Measurements from ENCODE around the gene IFIT1B. TPM values are rescaled to one million over a fixed set of nuclear protein-coding genes. Genes with fewer than 3 reads are reported as not detected.
A peak's percentile ranks its signal among the peaks of the same experiment; 100 is the strongest.
"Not testable (repeated sequence)": the region's sequence is repeated elsewhere in the genome, so short reads cannot be mapped to it uniquely, and the experiment has no call there.

The IFIT1B gene
- polyA plus RNA-seq, 1 donor (not counting 4 experiments of a cell fraction or from before 2014, with no cell fraction given): not detected

GRCh38 chr10:89330537-89331212, 47.2 kb upstream of the IFIT1B start:
- Histone ChIP-seq H3K4me1 (ENCODE audit: control insufficient read depth, extremely low read depth, insufficient read depth, low read length) (peaks cover 27% of the 10 kb centered on the region), H3K79me2 (ENCODE audit: control insufficient read depth, insufficient read depth, low read length) (peaks cover 4% of the 10 kb centered on the region)

GRCh38 chr10:89331487-89332122, 46.3 kb upstream of the IFIT1B start:
- H3K9me1 ChIP-seq (ENCODE audit: control insufficient read depth, extremely low read depth, insufficient read depth, low read length); H3K27me3 ChIP-seq (ENCODE audit: control insufficient read depth, extremely low read depth, insufficient read depth, low read length); FAIRE-seq; H3K9me3 ChIP-seq (ENCODE audit: control insufficient read depth, low read depth, low read length); dilution Hi-C loops (cut with MboI; ENCODE audit: extremely low pct_ligation_motif_present, low sequenced_read_pairs); H4K20me1 ChIP-seq (ENCODE audit: control insufficient read depth, extremely low read depth, insufficient read depth, low read length); H3K79me2 ChIP-seq (ENCODE audit: control insufficient read depth, insufficient read depth, low read length); H3K36me3 ChIP-seq (ENCODE audit: control insufficient read depth in 2 of 2, extremely low read depth in 1 of 2, insufficient read depth in 2 of 2, low read length in 2 of 2); DNase-seq (ENCODE audit: low read depth, low spot score); H2AFZ ChIP-seq (ENCODE audit: control insufficient read depth, low read length): not testable (repeated sequence)
- Histone ChIP-seq H3K4me1 (ENCODE audit: control insufficient read depth, extremely low read depth, insufficient read depth, low read length) (peaks cover 27% of the 10 kb centered on the region), H3K9ac (ENCODE audit: control insufficient read depth, extremely low read depth, insufficient read depth, low read length) (peak overlapping the region; percentile 71), H3K27ac (ENCODE audit: control insufficient read depth, insufficient read depth, low read length) (peak overlapping the region; percentile 74), H3K4me2 (ENCODE audit: control insufficient read depth, extremely low read depth, insufficient read depth, low read depth, low read length) (peak overlapping the region; percentile 90), H3K4me3 (ENCODE audit: control insufficient read depth in 2 of 3, extremely low read depth in 1 of 3, insufficient read depth in 2 of 3, low read depth in 1 of 3, low read length in 3 of 3) (peak overlapping the region in 1 of 3 experiments; percentile 77)

More at GRCh38 chr10:89330537-89331212, 47.2 kb upstream of the IFIT1B start:
- no peak for FAIRE-seq
- H3K4me3 ChIP-seq (ENCODE audit: control insufficient read depth in 2 of 3, extremely low read depth in 1 of 3, insufficient read depth in 2 of 3, low read depth in 1 of 3, low read length in 3 of 3): no peak overlapping the region
- H3K36me3 ChIP-seq (ENCODE audit: control insufficient read depth in 2 of 2, extremely low read depth in 1 of 2, insufficient read depth in 2 of 2, low read length in 2 of 2): no peaks in the 10 kb centered on the region
- no peak overlapping the region for H3K27ac ChIP-seq (ENCODE audit: control insufficient read depth, insufficient read depth, low read length)
- H2AFZ ChIP-seq (ENCODE audit: control insufficient read depth, low read length): no peak overlapping the region
- DNase-seq (ENCODE audit: low read depth, low spot score): no peak
- H3K9me1 ChIP-seq (ENCODE audit: control insufficient read depth, extremely low read depth, insufficient read depth, low read length): no peaks in the 10 kb centered on the region
- no peak overlapping the region for H3K9ac ChIP-seq (ENCODE audit: control insufficient read depth, extremely low read depth, insufficient read depth, low read length)
- dilution Hi-C loops (cut with MboI; ENCODE audit: extremely low pct_ligation_motif_present, low sequenced_read_pairs): no loop called here
- no peaks in the 10 kb centered on the region for H3K27me3 ChIP-seq (ENCODE audit: control insufficient read depth, extremely low read depth, insufficient read depth, low read length)
- H3K4me2 ChIP-seq (ENCODE audit: control insufficient read depth, extremely low read depth, insufficient read depth, low read depth, low read length): no peak overlapping the region
- H4K20me1 ChIP-seq (ENCODE audit: control insufficient read depth, extremely low read depth, insufficient read depth, low read length): no peaks in the 10 kb centered on the region
- no peaks in the 10 kb centered on the region for H3K9me3 ChIP-seq (ENCODE audit: control insufficient read depth, low read depth, low read length)
- TF ChIP-seq, protein P1, sequence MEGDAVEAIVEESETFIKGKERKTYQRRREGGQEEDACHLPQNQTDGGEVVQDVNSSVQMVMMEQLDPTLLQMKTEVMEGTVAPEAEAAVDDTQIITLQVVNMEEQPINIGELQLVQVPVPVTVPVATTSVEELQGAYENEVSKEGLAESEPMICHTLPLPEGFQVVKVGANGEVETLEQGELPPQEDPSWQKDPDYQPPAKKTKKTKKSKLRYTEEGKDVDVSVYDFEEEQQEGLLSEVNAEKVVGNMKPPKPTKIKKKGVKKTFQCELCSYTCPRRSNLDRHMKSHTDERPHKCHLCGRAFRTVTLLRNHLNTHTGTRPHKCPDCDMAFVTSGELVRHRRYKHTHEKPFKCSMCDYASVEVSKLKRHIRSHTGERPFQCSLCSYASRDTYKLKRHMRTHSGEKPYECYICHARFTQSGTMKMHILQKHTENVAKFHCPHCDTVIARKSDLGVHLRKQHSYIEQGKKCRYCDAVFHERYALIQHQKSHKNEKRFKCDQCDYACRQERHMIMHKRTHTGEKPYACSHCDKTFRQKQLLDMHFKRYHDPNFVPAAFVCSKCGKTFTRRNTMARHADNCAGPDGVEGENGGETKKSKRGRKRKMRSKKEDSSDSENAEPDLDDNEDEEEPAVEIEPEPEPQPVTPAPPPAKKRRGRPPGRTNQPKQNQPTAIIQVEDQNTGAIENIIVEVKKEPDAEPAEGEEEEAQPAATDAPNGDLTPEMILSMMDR (optimal IDR thresholded peaks at IDR 0.05 in 1 of 3, IDR thresholded peaks at IDR 0.05 in 1 of 3, conservative IDR thresholded peaks at IDR 0.05 in 1 of 3; ENCODE audit: extremely low read depth in 1 of 3, insufficient read depth in 2 of 3, low read length in 3 of 3): no peak
- no peak for TF ChIP-seq EZH2 (IDR thresholded peaks at IDR 0.05; ENCODE audit: low read length)
